Muscle of leg (tissue), 11 donors: ENCODE results near the gene GJB4. TPM values are rescaled to one million over a fixed set of nuclear protein-coding genes. Genes with fewer than 3 reads are reported as not detected.
"Not testable (repeated sequence)": the region's sequence is repeated elsewhere in the genome, so short reads cannot be mapped to it uniquely, and the experiment has no call there.

Experiments
- DNase-seq: peaks from one replicate; pipeline ENCODE4 v3.0.0; 2013
- H3K27ac ChIP-seq: one replicate; pipeline ENCODE4 v1.5.1; 2013; ENCODE audit warnings: mild to moderate bottlenecking, low read length, control low read depth
- H3K27me3 ChIP-seq: one replicate; pipeline ENCODE4 v1.6.1; 2013; ENCODE audit warnings: low read length; ENCODE audit not compliant: control insufficient read depth, insufficient read depth
- H3K36me3 ChIP-seq: one replicate; pipeline ENCODE4 v1.6.1; 2013; ENCODE audit warnings: low read length; ENCODE audit not compliant: control insufficient read depth, insufficient read depth
- H3K4me1 ChIP-seq: one replicate; pipeline ENCODE4 v1.6.1; 2013; ENCODE audit warnings: low read length; ENCODE audit not compliant: control insufficient read depth, insufficient read depth
- H3K4me3 ChIP-seq: one replicate; pipeline ENCODE4 v1.5.1; 2013; ENCODE audit warnings: low read length, control low read depth
- H3K9me3 ChIP-seq: replicated peaks from 2 replicates; pipeline ENCODE4 v1.6.1; 2013; ENCODE audit warnings: low read depth, low read length; ENCODE audit not compliant: control insufficient read depth
- WGBS: methylation state at CpG from one replicate; pipeline ENCODE4 v1.1.5; 2013; ENCODE audit warnings: missing lambda C conversion rate; ENCODE audit not compliant: insufficient coverage; 5-methylcytosine and 5-hydroxymethylcytosine counted together
- polyA plus RNA-seq, 8 donors: library from polyadenylated mRNA; unstranded; fragments of 120-200 nt; gene quantifications; one replicate each; pipeline versions ENCODE4 v1.2.1 to v1.2.3, GENCODE V29; 2013; ENCODE audit warnings: inconsistent platforms in 1 of 8, low replicate concordance in 1 of 8; ENCODE audit not compliant: insufficient read length in 8 of 8, insufficient read depth in 1 of 8
- total RNA-seq: library from RNA; stranded (reverse); fragments of 120-200 nt; gene quantifications from one replicate; pipeline ENCODE4 v1.2.4, GENCODE V29; 2013

The GJB4 gene
- total and polyA plus RNA-seq, 9 donors: 0.05 to 0.13 (median 0.11) TPM; not detected in 6

DNA sequence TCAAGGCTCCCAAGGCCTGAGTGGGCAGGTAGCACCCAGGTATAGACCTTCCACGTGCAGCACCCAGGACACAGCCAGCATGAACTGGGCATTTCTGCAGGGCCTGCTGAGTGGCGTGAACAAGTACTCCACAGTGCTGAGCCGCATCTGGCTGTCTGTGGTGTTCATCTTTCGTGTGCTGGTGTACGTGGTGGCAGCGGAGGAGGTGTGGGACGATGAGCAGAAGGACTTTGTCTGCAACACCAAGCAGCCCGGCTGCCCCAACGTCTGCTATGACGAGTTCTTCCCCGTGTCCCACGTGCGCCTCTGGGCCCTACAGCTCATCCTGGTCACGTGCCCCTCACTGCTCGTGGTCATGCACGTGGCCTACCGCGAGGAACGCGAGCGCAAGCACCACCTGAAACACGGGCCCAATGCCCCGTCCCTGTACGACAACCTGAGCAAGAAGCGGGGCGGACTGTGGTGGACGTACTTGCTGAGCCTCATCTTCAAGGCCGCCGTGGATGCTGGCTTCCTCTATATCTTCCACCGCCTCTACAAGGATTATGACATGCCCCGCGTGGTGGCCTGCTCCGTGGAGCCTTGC, 1.7 kb downstream of the GJB4 start:
- Histone ChIP-seq H3K4me3 (no peak overlapping the region), H3K27me3 (peaks cover 3% of the 10 kb centered on the region), H3K27ac (no peak overlapping the region), H3K4me1 (no peaks in the 10 kb centered on the region), H3K9me3 (no peaks in the 10 kb centered on the region), H3K36me3 (no peaks in the 10 kb centered on the region)
- no peak for DNase-seq
- WGBS: 93% methylated on average over 33 of the region's 33 CpGs

GRCh38 chr1:34761776-34762307, 2.3 kb downstream of the GJB4 start:
- no peaks in the 10 kb centered on the region for H3K36me3 ChIP-seq
- H3K27ac ChIP-seq: no peak overlapping the region
- peaks cover 6% of the 10 kb centered on the region for H3K27me3 ChIP-seq
- 87% methylated on average over 12 of the region's 13 CpGs for whole genome bisulfite sequencing
- no peaks in the 10 kb centered on the region for H3K9me3 ChIP-seq
- H3K4me1 ChIP-seq: no peaks in the 10 kb centered on the region
- DNase-seq: no peak
- no peak overlapping the region for H3K4me3 ChIP-seq

GRCh38 chr1:34762474-34763141, 3.1 kb downstream of the GJB4 start:
- H3K27me3 ChIP-seq: peaks cover 6% of the 10 kb centered on the region
- WGBS: 51% methylated on average over 6 of the region's 7 CpGs

DNA sequence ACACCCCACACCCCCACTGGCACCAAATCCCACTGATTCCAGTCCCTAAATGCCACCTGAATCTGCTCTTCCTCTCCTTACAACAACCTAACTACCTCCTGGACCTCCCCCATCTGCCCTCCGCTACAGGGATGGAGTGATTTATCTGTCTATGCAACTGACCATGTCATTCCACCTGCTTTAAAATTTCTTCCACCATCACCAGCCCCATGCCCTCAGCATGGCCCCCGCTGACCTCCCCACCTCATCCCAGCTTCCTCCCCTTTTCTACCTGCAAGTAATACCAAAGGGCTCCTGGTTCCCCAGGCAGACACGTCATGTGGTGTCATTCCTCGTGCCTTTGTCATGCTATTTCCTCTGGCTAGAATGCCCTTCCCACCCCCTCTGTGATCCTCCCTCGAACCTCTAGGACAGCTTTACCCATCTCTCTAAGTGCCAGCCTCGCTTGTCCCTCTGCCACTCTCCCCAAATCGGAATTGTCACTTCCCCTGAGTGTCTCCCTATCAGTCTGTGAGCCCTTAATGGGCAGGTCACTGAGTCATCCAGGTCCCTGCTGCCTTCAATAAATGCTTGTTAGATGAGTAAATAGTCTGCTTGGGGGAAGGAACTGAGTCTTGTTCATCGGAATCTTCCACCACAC, 3.7 kb downstream of the GJB4 start:
- H3K36me3 ChIP-seq: no peaks in the 10 kb centered on the region
- H3K4me1 ChIP-seq: no peaks in the 10 kb centered on the region
- DNase-seq: no peak
- H3K9me3 ChIP-seq: no peaks in the 10 kb centered on the region
- H3K27me3 ChIP-seq: peaks cover 8% of the 10 kb centered on the region
- H3K27ac ChIP-seq: no peak overlapping the region
- WGBS: 37% methylated on average over 7 of the region's 8 CpGs
- H3K4me3 ChIP-seq: no peak overlapping the region

More at GRCh38 chr1:34762474-34763141, 3.1 kb downstream of the GJB4 start:
- no peaks in the 10 kb centered on the region for H3K36me3 ChIP-seq
- DNase-seq: no peak
- no peak overlapping the region for H3K4me3 ChIP-seq
- H3K4me1 ChIP-seq: no peaks in the 10 kb centered on the region
- no peaks in the 10 kb centered on the region for H3K9me3 ChIP-seq
- no peak overlapping the region for H3K27ac ChIP-seq

GRCh38 chr1:34768856-34769255, 9.3 kb downstream of the GJB4 start:
- H3K27ac ChIP-seq: no peak overlapping the region
- no CpG with 5 or more reads among the region's 3 CpGs for WGBS
- peaks cover 8% of the 10 kb centered on the region for H3K27me3 ChIP-seq
- H3K4me3 ChIP-seq: no peak overlapping the region
- H3K4me1 ChIP-seq: no peaks in the 10 kb centered on the region
- H3K9me3 ChIP-seq: no peaks in the 10 kb centered on the region
- DNase-seq: no peak
- no peaks in the 10 kb centered on the region for H3K36me3 ChIP-seq

DNA sequence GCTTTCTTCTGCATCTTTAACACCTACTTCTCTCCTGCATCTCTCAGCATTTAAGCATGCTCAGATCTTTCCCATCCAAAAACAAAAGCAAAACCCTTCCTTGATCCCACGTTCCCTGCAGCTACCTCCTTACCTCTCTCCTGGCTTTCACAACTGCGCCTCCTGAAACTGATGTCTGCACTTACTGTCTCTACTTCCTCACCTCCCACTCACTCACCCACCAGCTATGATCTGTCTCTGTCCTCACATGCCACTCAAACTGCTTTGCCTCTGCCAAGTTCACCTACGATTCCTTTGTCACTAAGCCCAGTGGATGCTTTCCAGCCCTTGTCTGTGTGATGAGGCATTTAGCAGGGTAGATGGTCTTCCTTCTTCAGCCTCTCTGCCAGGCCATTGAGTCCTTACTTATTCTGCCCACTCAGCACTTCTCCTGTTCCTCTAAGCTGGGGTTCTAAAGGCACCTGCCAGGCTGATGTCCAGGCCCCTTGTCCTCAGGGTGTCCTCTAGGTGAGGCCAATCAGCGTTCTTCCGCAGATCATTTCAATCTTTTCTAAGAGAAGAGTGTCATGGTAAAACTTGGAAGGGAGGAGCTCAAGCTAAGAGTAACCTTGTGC, 11.5 kb downstream of the GJB4 start:
- no peak for DNase-seq
- Histone ChIP-seq H3K27ac (no peak overlapping the region), H3K27me3 (peaks cover 10% of the 10 kb centered on the region), H3K9me3 (no peaks in the 10 kb centered on the region), H3K4me3 (no peak overlapping the region), H3K36me3 (no peaks in the 10 kb centered on the region), H3K4me1 (no peaks in the 10 kb centered on the region)
- WGBS: 73% methylated on average over 5 of the region's 5 CpGs

DNA sequence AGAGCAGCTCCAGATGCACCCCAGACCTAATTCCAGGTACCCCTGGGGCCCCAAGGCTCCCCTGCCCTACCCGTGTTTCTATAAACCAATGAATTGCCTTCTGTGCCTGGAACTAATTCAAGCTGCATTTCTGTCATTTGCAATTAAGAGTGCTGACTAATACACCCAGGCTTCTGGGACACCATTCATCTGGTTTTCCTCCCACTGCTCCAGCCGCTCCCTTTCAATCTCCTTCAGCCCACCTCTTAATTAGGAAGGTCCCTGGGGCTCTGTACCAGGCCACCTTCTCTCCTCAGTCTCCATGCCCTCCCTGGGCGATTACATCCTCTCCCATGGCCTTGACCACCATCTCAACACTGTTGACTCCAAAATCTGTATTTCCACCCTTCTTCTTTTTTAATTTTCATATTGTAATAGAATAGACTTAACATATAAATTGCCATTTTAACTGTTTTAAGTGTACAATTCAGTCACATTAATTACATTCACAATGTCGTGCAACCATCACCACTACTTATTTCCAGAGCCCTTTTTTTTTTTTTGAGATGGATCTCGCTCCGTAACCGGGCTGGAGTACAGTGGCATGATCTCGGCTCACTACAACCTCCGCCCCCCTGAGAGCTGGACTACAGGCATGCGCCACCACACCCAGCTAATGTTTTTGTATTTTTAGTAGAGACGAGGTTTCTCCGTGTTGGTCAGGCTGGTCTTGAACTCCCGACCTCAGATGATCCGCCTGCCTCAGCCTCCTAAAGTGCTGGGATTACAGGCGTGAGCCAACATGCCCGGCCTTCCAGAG, 12.2 kb downstream of the GJB4 start:
- WGBS: 75% methylated on average over 8 of the region's 16 CpGs
- Histone ChIP-seq H3K27me3 (peaks cover 6% of the 10 kb centered on the region), H3K27ac (no peak overlapping the region)

GRCh38 chr1:34773114-34773513, 13.6 kb downstream of the GJB4 start:
- H3K27me3 ChIP-seq, H3K36me3 ChIP-seq, H3K4me3 ChIP-seq, DNase-seq, H3K9me3 ChIP-seq, H3K4me1 ChIP-seq, H3K27ac ChIP-seq: not testable (repeated sequence)
- WGBS: no CpG with 5 or more reads among the region's 4 CpGs

More for the DNA sequence above, 12.2 kb downstream of the GJB4 start:
- Histone ChIP-seq H3K36me3 (no peaks in the 10 kb centered on the region), H3K4me1 (no peaks in the 10 kb centered on the region), H3K4me3 (no peak overlapping the region), H3K9me3 (no peaks in the 10 kb centered on the region)
- no peak for DNase-seq

GRCh38 chr1:34774957-34775356, 15.4 kb downstream of the GJB4 start:
- Histone ChIP-seq H3K4me1 (no peaks in the 10 kb centered on the region), H3K4me3 (no peak overlapping the region), H3K9me3 (no peaks in the 10 kb centered on the region), H3K36me3 (no peaks in the 10 kb centered on the region), H3K27me3 (peaks cover 17% of the 10 kb centered on the region), H3K27ac (no peak overlapping the region)
- DNase-seq: no peak
- 49% methylated on average over 6 of the region's 8 CpGs for WGBS
